IPS-NIHi11 (cell line): ENCODE results near the gene USP36.
A peak's percentile ranks its signal among the peaks of the same experiment; 100 is the strongest.
"Not testable (repeated sequence)": the region's sequence is repeated elsewhere in the genome, so short reads cannot be mapped to it uniquely, and the experiment has no call there.

ENCODE experiments used
- DNase-seq: peaks from one replicate; pipeline ENCODE4 v3.0.0; 2012; ENCODE audit warnings: mixed read lengths, low spot score

Gene USP36

DNA sequence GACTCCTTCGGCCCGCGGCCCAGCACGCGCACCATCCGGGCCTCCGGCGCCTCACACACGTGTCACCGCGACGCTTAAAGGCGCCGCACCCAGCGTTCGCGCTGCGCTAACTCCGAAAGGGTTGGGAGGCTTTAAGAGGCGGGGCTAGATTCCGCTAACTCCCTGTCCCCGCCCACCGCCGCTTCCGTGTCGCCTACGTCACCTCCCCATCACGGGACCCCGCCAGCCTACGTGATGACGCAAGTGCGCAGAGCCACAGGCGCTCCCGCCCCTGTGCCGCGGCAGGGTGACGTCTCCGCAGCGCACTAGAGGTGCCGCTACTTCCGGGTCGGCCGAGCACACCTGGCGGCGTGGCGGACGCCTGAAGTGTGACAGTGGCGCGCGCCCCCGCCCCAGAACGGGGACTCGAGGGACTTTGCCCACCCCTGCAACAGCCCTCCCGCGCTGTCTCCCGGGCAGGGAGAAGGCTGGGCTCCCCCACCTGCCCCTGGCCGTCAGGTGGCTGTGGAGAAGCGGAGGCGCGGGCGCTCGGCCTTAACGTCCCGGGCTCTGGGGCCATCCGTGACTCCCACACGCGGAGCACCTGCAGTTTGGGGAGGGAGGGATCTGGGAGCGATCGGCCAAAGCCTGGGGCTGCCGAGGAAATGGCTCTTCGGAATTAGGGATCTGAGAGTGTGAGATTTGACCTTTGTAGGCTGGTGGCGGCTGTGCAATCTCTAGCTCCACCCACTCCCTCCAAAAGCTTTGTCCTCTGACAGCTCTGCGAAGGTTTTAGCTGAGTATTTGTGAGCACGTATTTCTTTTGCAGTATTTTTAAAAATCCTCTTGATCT, at the start of gene USP36:
TSS of gene USP36 (minus strand) at position 35 of the 832 bp plus-strand sequence. CDS start 4,451 bp downstream, outside the sequence.
- peak; percentile 98 for DNase-seq

GRCh38 chr17:78890096-78890495, 49.5 kb upstream of the USP36 start:
- not testable (repeated sequence) for DNase-seq

DNA sequence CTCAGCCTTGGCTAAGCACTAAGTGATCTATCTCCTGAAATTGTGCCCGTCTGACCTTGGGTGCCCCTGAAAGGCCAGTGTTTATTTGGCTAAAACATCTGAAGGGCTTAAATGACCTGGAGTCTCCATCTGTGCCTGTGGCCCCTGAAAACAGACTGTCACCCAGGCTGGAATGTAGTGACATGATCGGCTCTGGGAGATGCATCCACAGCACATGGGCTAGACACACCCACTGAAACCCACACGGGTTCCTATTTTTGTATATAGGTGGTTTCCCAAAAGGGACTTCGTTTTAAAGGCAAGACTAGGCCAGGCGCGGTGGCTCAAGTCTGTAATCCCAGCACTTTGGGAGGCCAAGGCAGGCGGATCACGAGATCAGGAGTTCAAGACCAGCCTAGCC, 48.9 kb upstream of the USP36 start:
- DNase-seq = no peak

- no peak for DNase-seq
Observed at GRCh38 chr17:78888941-78889518, 48.4 kb upstream of the USP36 start.

DNA sequence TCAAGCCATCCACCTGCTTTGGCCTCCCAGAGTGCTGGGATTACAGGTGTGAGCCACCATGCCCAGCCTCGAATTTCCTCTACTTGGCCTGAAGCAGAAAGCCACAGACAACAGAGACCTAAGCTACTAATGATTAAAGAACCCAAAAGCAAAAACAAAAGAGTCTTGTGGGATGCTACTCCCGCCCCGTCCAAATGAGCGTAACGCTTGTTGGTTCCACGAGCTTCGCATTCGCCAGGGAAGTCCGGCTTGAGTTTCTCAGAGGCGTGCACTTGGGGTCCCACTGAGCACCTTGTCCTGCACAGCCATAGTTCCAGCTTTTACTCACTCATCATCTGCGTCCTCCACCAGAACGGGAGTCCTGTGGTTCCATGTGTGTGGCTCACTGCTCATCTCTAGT, 46.3 kb upstream of the USP36 start:
- no peak for DNase-seq

DNA sequence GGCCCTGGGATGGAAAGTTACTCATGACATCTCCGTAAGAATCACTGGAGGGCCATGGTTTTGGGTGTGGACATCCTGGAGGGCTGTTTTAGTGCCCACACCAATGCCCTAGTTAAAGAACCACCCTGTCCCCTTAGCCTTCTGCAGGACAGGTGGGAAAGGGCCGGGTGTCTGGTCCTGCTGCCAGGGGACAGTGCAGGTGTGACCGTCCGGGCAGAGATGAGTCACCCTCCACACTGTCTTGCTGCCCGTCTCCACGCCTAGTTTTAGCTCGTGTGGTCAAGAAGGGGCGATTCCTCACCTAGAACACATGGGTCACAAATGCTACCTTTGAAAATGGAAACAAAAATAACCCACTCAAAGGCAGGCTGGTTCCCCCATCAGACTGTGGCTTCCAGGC, 45.3 kb upstream of the USP36 start:
- DNase-seq = no peak

DNA sequence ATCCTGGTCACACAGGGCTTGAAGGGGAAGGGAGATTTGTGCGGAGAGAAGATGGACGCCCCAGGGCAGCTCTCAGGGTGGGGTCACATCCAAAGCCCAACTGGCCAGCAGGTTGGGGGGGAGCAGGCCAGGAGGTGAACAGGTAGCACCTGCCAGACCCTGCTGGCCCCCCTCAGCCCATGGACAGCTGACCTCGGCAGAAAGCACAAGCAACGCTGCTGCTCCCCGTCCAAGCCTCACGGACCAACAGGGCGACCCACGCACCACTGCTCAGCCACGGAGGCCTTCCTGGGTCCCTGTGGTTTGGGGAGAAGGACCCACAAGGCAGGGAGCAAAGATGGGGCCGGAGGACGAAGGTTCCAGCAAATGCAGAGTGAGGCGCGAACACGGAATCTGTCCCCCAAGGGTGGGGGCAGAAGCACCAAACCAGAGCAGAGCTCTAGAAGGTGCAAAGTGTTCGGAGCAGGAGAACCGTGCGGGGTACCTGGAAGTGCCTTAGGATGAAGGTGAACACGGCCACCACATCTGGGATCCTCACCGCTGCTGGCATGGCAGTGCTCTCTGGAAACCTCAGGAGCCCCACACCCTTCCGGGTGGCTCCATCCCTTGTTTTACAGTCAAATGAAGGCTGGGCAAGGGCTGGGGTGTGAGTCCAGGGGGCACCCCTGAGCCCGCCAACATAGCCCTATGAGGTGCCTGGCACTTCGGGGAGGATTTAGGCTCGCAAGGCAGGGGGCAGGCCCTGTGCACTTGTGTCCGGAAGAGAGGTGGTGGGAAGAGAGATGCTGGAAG, 44.5 kb upstream of the USP36 start:
- DNase-seq = no peak

DNA sequence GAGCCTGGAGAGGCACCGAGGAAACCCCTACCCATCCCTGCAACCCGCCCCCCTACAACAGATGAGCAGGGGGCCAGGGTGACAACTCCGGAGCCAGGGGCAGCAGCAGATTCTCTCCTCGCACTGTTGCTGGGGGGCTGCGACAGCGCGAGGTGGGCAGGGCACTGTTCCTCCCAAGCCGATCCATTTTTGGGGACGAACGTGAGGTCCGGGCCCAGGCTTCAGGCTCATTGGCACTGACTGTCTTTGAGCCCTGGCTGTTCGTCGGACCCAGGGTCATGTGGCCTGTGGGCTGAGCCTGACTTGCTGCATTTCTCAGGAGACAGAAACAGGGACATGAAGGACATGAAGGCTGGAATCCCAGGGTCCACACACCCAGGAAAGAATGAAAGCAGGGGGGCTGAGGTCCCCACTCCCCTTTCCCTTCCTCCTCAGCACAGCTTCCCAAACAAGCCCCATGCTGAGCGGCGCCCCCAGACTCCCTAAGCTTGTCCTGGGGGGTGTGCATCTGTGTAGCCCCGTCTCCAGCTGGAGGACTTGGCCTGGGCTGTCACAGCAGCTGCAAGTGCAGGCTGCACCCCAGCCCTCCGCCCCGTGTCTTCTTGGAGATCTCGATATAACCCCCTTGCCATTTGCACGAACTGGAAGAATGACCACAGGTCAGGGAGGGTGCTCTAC, 43.7 kb upstream of the USP36 start:
- peak; percentile 39 for DNase-seq

GRCh38 chr17:78883533-78884131, 43.0 kb upstream of the USP36 start:
- peak; percentile 90 for DNase-seq

DNA sequence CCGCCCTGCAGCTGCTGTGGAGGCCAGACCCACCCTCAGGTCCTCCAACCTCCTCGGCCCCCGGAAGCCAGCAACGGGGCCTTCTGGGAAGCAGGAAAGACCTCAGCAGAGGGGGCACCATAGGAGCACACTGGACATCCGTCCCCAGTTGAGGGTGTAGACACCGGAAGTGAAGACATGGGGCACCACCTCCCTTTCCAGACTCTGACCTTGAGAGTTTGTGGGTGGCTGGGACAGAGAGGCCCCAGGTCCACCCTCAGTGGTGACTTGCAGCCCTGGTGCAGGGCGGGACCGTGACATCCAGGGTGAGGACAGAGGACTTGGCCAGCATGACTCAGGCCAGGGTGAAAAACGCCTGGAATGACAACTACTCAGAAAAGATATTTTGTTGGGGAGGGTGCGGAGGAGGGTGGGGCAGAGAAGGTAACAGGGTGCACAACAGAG, 42.5 kb upstream of the USP36 start:
- DNase-seq = no peak

DNA sequence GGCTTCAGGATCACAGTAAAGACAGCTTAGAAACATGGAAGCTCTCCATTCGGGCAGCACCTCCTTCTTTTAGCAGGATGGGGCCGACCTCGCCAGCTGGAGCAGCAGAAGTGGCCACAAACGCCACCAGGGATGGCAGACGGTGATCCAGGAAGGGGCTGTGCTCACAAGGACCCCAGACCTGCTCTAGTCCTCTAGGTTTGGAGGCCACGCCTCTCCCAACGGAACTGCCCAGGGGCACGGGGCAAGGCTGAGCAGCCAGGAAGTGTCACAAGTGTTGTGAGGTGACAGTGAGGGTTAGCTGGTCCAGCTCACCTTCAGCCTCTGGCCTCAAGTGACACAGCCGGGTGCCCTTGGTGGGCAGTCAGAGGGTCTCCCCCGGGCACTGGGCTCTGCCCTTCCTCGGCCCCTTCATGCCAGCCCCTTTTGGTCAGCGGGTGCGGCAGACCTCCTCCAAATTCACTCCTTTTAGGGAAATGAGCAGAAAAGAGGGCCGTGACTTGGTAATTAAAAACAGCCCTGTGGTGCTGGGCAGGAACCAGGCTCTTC, 42.0 kb upstream of the USP36 start:
- no peak for DNase-seq

DNA sequence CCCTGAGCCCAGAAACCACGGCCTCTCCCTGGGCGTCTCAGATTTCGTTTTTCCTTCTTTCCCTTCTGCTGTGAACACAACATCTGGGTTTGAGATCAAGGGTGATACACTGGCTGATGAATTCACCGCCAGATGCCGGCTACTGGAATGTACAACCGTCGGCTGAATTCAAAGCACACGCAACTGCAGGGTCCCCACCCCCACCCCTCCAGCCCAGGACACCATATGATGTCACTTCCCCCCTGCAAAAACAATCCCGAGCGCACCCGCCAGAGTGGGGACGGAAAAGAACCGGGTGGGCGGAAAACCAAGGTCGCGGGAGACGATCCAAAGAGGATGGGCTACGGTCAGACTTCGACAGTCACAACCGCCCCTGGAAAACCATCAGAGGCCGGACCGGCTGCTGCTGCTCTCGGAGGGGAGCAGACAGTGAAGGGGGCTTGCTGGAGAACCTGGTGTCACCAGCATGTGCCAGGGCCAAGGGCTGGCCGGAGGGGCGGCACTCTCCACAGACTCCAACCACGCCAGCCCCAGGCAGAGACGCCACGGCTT, 39.1 kb upstream of the USP36 start:
- no peak for DNase-seq

- no peak for DNase-seq
Observed at GRCh38 chr17:78878871-78879527, 38.4 kb upstream of the USP36 start.

DNA sequence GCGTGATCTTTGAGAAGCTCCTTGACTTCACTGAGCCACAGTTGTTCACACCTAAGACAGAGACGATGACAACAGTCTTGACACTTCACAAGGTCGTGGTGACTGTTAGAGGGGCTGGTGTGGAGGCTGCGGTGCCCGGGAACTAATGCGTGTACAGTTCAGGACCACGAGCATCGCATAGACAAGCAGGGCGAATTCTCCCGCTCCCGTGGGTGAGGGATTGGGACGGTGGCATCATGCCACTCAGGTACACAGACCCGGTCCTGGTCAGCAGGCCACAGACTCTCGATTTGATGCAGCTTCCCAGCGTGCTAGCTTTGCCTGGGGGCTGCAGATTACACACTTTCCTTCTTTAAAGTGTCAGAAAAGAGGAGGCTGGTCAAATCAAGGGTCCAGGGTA, 37.6 kb upstream of the USP36 start:
- DNase-seq = no peak

- DNase-seq = not testable (repeated sequence)
Observed at GRCh38 chr17:78876954-78877517, 36.4 kb upstream of the USP36 start.

GRCh38 chr17:78876094-78876597, 35.5 kb upstream of the USP36 start:
- DNase-seq = no peak

- no peak for DNase-seq
Observed at GRCh38 chr17:78875363-78876093, 34.9 kb upstream of the USP36 start.

- no peak for DNase-seq
Observed at GRCh38 chr17:78873519-78874340, 33.1 kb upstream of the USP36 start.
